ENCODE measurements around the gene ACP2. TPM values are rescaled to one million over a fixed set of nuclear protein-coding genes. Genes with fewer than 3 reads are reported as not detected.

ACP2 gene
- total RNA-seq, 1 donor from 2014 or later = 42.2 TPM

DNA sequence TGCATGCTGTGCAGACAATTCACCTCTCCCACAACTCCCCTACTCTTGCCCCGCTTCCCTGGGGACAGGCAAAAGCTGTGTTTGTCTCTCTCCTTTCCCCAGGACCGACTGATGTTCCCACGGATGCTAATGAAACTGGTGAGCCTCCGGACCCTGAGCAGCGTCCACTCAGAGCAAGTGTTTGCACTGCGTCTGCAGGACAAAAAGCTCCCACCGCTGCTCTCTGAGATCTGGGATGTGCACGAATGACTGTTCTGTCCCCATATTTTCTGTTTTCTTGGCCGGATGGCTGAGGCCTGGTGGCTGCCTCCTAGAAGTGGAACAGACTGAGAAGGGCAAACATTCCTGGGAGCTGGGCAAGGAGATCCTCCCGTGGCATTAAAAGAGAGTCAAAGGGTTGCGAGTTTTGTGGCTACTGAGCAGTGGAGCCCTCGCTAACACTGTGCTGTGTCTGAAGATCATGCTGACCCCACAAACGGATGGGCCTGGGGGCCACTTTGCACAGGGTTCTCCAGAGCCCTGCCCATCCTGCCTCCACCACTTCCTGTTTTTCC is 19.9 kb upstream of the ACP2 start:
- Mint-ChIP-seq H3K36me3 (no peaks in the 10 kb centered on the region), H3K4me1 (ENCODE audit: unreplicated experiment) (peaks cover 42% of the 10 kb centered on the region), H3K27ac (peak overlapping the region; percentile 99), H3K9me3 (no peaks in the 10 kb centered on the region), H3K27me3 (no peaks in the 10 kb centered on the region), H3K4me3 (peak overlapping the region; percentile 91)
- no peak for DNase-seq (ENCODE audit: extremely low spot score, unreplicated experiment)
- TF ChIP-seq, protein P1, sequence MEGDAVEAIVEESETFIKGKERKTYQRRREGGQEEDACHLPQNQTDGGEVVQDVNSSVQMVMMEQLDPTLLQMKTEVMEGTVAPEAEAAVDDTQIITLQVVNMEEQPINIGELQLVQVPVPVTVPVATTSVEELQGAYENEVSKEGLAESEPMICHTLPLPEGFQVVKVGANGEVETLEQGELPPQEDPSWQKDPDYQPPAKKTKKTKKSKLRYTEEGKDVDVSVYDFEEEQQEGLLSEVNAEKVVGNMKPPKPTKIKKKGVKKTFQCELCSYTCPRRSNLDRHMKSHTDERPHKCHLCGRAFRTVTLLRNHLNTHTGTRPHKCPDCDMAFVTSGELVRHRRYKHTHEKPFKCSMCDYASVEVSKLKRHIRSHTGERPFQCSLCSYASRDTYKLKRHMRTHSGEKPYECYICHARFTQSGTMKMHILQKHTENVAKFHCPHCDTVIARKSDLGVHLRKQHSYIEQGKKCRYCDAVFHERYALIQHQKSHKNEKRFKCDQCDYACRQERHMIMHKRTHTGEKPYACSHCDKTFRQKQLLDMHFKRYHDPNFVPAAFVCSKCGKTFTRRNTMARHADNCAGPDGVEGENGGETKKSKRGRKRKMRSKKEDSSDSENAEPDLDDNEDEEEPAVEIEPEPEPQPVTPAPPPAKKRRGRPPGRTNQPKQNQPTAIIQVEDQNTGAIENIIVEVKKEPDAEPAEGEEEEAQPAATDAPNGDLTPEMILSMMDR (conservative IDR thresholded peaks at IDR 0.05) = no peak

DNA sequence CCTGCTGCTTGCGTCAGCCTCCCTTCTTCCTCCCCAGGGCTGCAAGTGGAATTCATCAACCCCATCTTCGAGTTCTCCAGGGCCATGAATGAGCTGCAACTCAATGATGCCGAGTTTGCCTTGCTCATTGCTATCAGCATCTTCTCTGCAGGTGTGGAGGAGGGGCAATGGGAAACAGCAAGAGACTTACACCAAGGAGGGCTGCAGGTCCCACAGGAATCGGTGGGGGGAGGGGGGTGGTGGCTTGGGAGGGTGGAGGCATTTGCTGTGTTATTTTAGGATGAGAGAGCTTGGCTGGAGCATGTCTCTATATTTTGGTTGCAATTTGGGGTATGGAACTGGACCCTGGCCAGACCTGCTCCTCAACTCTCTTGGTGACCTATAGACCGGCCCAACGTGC is 19.3 kb upstream of the ACP2 start:
- no peaks in the 10 kb centered on the region for H3K27me3 Mint-ChIP-seq
- TF ChIP-seq, protein P1 (conservative IDR thresholded peaks at IDR 0.05) = no peak
- H3K27ac Mint-ChIP-seq = peak overlapping the region; percentile 99
- H3K4me3 Mint-ChIP-seq = peak overlapping the region; percentile 91
- no peaks in the 10 kb centered on the region for H3K9me3 Mint-ChIP-seq
- no peak for DNase-seq (ENCODE audit: extremely low spot score, unreplicated experiment)
- H3K4me1 Mint-ChIP-seq (ENCODE audit: unreplicated experiment) = peaks cover 40% of the 10 kb centered on the region
- H3K36me3 Mint-ChIP-seq = no peaks in the 10 kb centered on the region

DNA sequence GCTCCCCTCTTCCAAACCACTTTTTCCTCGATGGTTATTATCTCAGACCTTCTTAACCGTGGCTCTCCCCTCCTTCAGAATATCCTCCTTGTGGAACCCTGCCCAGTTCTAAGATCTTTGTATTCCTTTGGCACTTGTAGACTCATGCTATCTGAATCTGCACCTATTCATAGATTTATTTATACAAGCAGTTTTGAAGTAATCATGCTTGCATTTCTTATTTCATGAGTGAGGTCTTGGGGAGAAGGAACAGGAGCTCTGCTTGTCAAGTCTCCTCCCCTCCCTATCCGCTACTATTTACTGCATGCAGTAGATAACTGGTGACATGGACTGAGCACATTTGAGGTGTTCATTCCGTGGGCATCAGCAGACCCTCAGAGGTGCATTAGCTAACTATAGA is 15.9 kb upstream of the ACP2 start:
- H3K4me3 Mint-ChIP-seq = no peak overlapping the region
- DNase-seq (ENCODE audit: extremely low spot score, unreplicated experiment) = no peak

DNA sequence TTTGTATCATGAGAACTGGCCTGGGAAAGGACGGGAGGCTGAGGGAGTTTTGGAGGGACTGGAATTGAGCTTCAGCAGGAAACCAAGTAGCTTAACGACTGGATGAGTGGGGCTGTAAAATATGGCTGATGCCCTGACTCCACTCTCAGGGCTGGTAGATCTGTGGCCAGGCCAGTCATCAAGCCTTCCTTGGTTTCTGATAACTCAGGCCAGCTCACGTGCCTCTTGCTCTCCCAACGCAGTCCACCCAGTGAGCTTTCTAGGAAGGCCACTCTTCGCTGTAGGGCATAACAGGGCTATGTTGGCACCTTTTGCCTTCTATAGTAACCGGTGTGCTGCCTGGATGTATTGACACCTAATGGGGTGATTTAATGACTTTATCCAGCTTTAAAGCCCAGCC is 15.5 kb upstream of the ACP2 start:
- peaks cover 23% of the 10 kb centered on the region for H3K4me1 Mint-ChIP-seq (ENCODE audit: unreplicated experiment)
- H3K27me3 Mint-ChIP-seq = no peaks in the 10 kb centered on the region
- DNase-seq (ENCODE audit: extremely low spot score, unreplicated experiment) = no peak
- no peak overlapping the region for H3K4me3 Mint-ChIP-seq
- no peaks in the 10 kb centered on the region for H3K36me3 Mint-ChIP-seq
- H3K27ac Mint-ChIP-seq = no peak overlapping the region
- TF ChIP-seq, protein P1 (conservative IDR thresholded peaks at IDR 0.05) = no peak
- no peaks in the 10 kb centered on the region for H3K9me3 Mint-ChIP-seq

More for the DNA sequence above, 15.9 kb upstream of the ACP2 start:
- no peaks in the 10 kb centered on the region for H3K9me3 Mint-ChIP-seq
- H3K36me3 Mint-ChIP-seq = no peaks in the 10 kb centered on the region
- no peaks in the 10 kb centered on the region for H3K27me3 Mint-ChIP-seq
- TF ChIP-seq, protein P1 (conservative IDR thresholded peaks at IDR 0.05) = no peak
- peaks cover 21% of the 10 kb centered on the region for H3K4me1 Mint-ChIP-seq (ENCODE audit: unreplicated experiment)
- H3K27ac Mint-ChIP-seq = no peak overlapping the region

DNA sequence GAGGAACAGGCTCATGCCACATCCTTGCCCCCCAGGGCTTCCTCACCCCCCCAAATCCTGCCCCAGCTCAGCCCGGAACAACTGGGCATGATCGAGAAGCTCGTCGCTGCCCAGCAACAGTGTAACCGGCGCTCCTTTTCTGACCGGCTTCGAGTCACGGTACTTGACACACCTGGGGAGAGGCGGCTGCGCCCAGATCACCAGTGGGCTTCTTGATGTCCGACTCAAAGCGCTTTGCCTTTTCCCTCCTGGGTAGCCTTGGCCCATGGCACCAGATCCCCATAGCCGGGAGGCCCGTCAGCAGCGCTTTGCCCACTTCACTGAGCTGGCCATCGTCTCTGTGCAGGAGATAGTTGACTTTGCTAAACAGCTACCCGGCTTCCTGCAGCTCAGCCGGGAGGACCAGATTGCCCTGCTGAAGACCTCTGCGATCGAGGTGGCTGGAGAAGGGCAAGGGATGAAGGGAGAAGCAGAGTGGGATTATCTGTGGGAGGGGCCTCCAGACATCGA is 12.7 kb upstream of the ACP2 start:
- H3K27ac Mint-ChIP-seq = no peak overlapping the region
- TF ChIP-seq, protein P1 (conservative IDR thresholded peaks at IDR 0.05) = no peak
- peaks cover 21% of the 10 kb centered on the region for H3K4me1 Mint-ChIP-seq (ENCODE audit: unreplicated experiment)
- H3K4me3 Mint-ChIP-seq = no peak overlapping the region
- DNase-seq (ENCODE audit: extremely low spot score, unreplicated experiment) = no peak
- H3K36me3 Mint-ChIP-seq = no peaks in the 10 kb centered on the region
- no peaks in the 10 kb centered on the region for H3K27me3 Mint-ChIP-seq
- no peaks in the 10 kb centered on the region for H3K9me3 Mint-ChIP-seq

All from type B pancreatic cell (in vitro differentiated cells).